ENCODE results near the gene ZNF133. TPM values are rescaled to one million over a fixed set of nuclear protein-coding genes. Genes with fewer than 3 reads are reported as not detected.
"Not testable (repeated sequence)": the region's sequence is repeated elsewhere in the genome, so short reads cannot be mapped to it uniquely, and the experiment has no call there.

The ZNF133 gene
- total RNA-seq, 1 experiment from 2014 or later, result 8.2 TPM

GRCh38 chr20:18272451-18272850, 15.9 kb upstream of the ZNF133 start:
- no peak for ATAC-seq
- intact Hi-C loops (cut with micrococcal nuclease; ENCODE audit: unreplicated experiment) (loop anchor here (10.0 kb wide), 2 partner anchors 108 to 218 kb away; partner anchors contain the start of gene OVOL2), in situ Hi-C loops (cut with HindIII; ENCODE audit: low pct_unique_long_range_greater_than_20kb, low sequenced_read_pairs) (no loop called here)
- POLR2A ChIA-PET, result no interaction called here
- no peaks in the 10 kb centered on the region for H3K36me3 ChIP-seq (ENCODE audit: control insufficient read depth, insufficient read depth, low read length)
- H3K27me3 ChIP-seq (ENCODE audit: control insufficient read depth, insufficient read depth, low read length), result no peaks in the 10 kb centered on the region; the same call in 1 of the 2 replicates
- DNase-seq (ENCODE audit: low read depth, low spot score), result no peak
- H3K27ac ChIP-seq (ENCODE audit: low read length), result no peak overlapping the region
- CTCF ChIA-PET, result no interaction called here
- no peaks in the 10 kb centered on the region for H3K9me3 ChIP-seq (ENCODE audit: control insufficient read depth, insufficient read depth, low read depth, low read length)
- H3K4me1 ChIP-seq (ENCODE audit: control insufficient read depth, insufficient read depth, low read length), result peaks cover 6% of the 10 kb centered on the region; the same call in 1 of the 2 replicates
- no peak overlapping the region for H3K4me3 ChIP-seq (ENCODE audit: low read depth in 2 of 2, low read length in 2 of 2)
- BruUV-seq (replicated peaks), result no TSS peak
- TF ChIP-seq POLR2AphosphoS5 (IDR thresholded peaks at IDR 0.05; ENCODE audit: low read depth, low read length) (no peak), TCF7L2 (IDR thresholded peaks at IDR 0.05; ENCODE audit: low read depth, low read length) (no peak), SIN3A (IDR thresholded peaks at IDR 0.05; ENCODE audit: borderline replicate concordance, insufficient read depth, low read depth, low read length) (no peak)
- TF ChIP-seq, protein P1, sequence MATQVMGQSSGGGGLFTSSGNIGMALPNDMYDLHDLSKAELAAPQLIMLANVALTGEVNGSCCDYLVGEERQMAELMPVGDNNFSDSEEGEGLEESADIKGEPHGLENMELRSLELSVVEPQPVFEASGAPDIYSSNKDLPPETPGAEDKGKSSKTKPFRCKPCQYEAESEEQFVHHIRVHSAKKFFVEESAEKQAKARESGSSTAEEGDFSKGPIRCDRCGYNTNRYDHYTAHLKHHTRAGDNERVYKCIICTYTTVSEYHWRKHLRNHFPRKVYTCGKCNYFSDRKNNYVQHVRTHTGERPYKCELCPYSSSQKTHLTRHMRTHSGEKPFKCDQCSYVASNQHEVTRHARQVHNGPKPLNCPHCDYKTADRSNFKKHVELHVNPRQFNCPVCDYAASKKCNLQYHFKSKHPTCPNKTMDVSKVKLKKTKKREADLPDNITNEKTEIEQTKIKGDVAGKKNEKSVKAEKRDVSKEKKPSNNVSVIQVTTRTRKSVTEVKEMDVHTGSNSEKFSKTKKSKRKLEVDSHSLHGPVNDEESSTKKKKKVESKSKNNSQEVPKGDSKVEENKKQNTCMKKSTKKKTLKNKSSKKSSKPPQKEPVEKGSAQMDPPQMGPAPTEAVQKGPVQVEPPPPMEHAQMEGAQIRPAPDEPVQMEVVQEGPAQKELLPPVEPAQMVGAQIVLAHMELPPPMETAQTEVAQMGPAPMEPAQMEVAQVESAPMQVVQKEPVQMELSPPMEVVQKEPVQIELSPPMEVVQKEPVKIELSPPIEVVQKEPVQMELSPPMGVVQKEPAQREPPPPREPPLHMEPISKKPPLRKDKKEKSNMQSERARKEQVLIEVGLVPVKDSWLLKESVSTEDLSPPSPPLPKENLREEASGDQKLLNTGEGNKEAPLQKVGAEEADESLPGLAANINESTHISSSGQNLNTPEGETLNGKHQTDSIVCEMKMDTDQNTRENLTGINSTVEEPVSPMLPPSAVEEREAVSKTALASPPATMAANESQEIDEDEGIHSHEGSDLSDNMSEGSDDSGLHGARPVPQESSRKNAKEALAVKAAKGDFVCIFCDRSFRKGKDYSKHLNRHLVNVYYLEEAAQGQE (IDR thresholded peaks at IDR 0.05; ENCODE audit: insufficient read depth in 1 of 2, low read depth in 2 of 2, low read length in 1 of 2), result no peak
- TF ChIP-seq, protein P2, sequence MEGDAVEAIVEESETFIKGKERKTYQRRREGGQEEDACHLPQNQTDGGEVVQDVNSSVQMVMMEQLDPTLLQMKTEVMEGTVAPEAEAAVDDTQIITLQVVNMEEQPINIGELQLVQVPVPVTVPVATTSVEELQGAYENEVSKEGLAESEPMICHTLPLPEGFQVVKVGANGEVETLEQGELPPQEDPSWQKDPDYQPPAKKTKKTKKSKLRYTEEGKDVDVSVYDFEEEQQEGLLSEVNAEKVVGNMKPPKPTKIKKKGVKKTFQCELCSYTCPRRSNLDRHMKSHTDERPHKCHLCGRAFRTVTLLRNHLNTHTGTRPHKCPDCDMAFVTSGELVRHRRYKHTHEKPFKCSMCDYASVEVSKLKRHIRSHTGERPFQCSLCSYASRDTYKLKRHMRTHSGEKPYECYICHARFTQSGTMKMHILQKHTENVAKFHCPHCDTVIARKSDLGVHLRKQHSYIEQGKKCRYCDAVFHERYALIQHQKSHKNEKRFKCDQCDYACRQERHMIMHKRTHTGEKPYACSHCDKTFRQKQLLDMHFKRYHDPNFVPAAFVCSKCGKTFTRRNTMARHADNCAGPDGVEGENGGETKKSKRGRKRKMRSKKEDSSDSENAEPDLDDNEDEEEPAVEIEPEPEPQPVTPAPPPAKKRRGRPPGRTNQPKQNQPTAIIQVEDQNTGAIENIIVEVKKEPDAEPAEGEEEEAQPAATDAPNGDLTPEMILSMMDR (IDR thresholded peaks at IDR 0.05), result no peak

DNA sequence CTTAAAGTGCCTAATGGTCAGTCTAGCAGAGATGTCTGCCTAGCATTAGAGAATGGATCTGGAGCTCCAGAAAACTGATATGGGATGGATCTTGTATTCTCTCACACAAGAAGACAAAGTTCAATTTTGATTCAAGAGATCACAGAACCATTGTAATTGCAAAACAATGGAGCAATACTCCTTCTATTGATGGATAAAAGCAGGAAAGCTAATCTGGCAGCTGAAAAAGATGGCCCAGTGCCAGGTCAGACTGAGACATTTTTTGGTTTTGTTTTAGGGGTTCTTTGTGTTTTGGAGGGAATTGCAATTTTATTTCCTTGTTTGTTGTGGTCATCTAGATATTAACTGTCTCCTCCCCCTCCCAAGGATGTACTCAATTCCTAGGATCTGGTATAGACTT, 14.6 kb upstream of the ZNF133 start:
- intact Hi-C loops (cut with micrococcal nuclease; ENCODE audit: unreplicated experiment) (loop anchor here (10.0 kb wide), 2 partner anchors 109 to 219 kb away; partner anchors contain the start of gene OVOL2), in situ Hi-C loops (cut with HindIII; ENCODE audit: low pct_unique_long_range_greater_than_20kb, low sequenced_read_pairs) (no loop called here)
- CTCF ChIA-PET, result no interaction called here
- Histone ChIP-seq H3K36me3 (ENCODE audit: control insufficient read depth, insufficient read depth, low read length) (no peaks in the 10 kb centered on the region), H3K27me3 (ENCODE audit: control insufficient read depth, insufficient read depth, low read length) (no peaks in the 10 kb centered on the region; the same call in 1 of the 2 replicates), H3K4me1 (ENCODE audit: control insufficient read depth, insufficient read depth, low read length) (peaks cover 6% of the 10 kb centered on the region; the same call in 1 of the 2 replicates), H3K27ac (ENCODE audit: low read length) (no peak overlapping the region), H3K4me3 (ENCODE audit: low read depth in 2 of 2, low read length in 2 of 2) (no peak overlapping the region), H3K9me3 (ENCODE audit: control insufficient read depth, insufficient read depth, low read depth, low read length) (no peaks in the 10 kb centered on the region)
- ATAC-seq, result no peak
- no peak for TF ChIP-seq TCF7L2 (IDR thresholded peaks at IDR 0.05; ENCODE audit: low read depth, low read length)
- TF ChIP-seq, protein P1 (IDR thresholded peaks at IDR 0.05; ENCODE audit: insufficient read depth in 1 of 2, low read depth in 2 of 2, low read length in 1 of 2), result no peak
- TF ChIP-seq, protein P2 (IDR thresholded peaks at IDR 0.05), result no peak
- BruUV-seq (replicated peaks), result no TSS peak
- DNase-seq (ENCODE audit: low read depth, low spot score), result no peak
- POLR2A ChIA-PET, result no interaction called here

DNA sequence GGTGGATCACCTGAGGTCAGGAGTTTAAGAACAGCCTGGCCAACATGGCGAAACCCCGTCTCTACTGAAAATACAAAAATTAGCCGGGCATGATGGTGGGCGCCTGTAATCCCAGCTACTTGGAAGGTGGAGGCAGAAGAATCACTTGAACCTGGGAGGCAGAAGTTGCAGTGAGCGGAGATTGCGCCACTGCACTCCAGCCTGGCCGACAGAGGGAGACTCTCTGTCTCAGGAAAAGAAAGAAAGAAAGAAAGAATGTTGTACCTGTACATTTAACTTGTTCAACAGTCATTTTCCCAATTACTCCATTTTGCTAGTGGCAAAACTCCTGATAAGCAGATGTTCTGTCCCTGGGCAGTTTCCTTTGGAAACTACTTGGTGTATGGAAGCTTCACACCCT, 12.4 kb upstream of the ZNF133 start:
- H3K4me1 ChIP-seq (ENCODE audit: control insufficient read depth, insufficient read depth, low read length); H3K4me3 ChIP-seq (ENCODE audit: low read depth in 2 of 2, low read length in 2 of 2); POLR2A ChIA-PET; in situ Hi-C loops (cut with HindIII; ENCODE audit: low pct_unique_long_range_greater_than_20kb, low sequenced_read_pairs); H3K27ac ChIP-seq (ENCODE audit: low read length); H3K9me3 ChIP-seq (ENCODE audit: control insufficient read depth, insufficient read depth, low read depth, low read length); H3K27me3 ChIP-seq (ENCODE audit: control insufficient read depth, insufficient read depth, low read length); DNase-seq (ENCODE audit: low read depth, low spot score); BruUV-seq (replicated peaks); ATAC-seq; H3K36me3 ChIP-seq (ENCODE audit: control insufficient read depth, insufficient read depth, low read length): not testable (repeated sequence)
- CTCF ChIA-PET, result interaction anchor here (0.6 kb wide), 1 partner anchor 15 kb away, joined by 3 read pairs; no protein-coding TSS in a partner anchor
- intact Hi-C loops (cut with micrococcal nuclease; ENCODE audit: unreplicated experiment), result loop anchor here (10.0 kb wide), 2 partner anchors 111 to 221 kb away; partner anchors contain the start of gene OVOL2

All from Panc1 (cell line).